ENCODE measurements around the gene ATP6AP2.

GRCh38 chrX:40546870-40547269 is 33.9 kb upstream of the ATP6AP2 start:
- TF ChIP-seq CTCF (IDR thresholded peaks at IDR 0.05) (no peak), POLR2A (IDR thresholded peaks at IDR 0.05) (no peak)

All from ovary (tissue), 3 donors.